ENCODE data around the gene CTNNA3.

The CTNNA3 gene

GRCh38 chr10:67036808-67037207 lies 659.2 kb downstream of the CTNNA3 start:
- Histone ChIP-seq H3K4me3 (ENCODE audit: extremely low read depth, insufficient read depth, low read length, poor library complexity, severe bottlenecking) (no peak overlapping the region), H3K4me1 (ENCODE audit: control insufficient read depth, insufficient read depth, low read length, poor library complexity, severe bottlenecking) (no peaks in the 10 kb centered on the region), H3K27ac (ENCODE audit: low read depth, low read length, severe bottlenecking) (no peak overlapping the region), H3K36me3 (ENCODE audit: control insufficient read depth, insufficient read depth, low read length) (no peaks in the 10 kb centered on the region), H3K9me3 (ENCODE audit: control insufficient read depth, low read length) (no peaks in the 10 kb centered on the region)
- WGBS, 2 experiments (ENCODE audit: insufficient coverage in 2 of 2), result 47 to 89% methylated on average over 1 to 2 of the region's 2 CpGs

- Histone ChIP-seq H3K4me1 (ENCODE audit: control insufficient read depth, insufficient read depth, low read length, poor library complexity, severe bottlenecking) (no peaks in the 10 kb centered on the region), H3K4me3 (ENCODE audit: extremely low read depth, insufficient read depth, low read length, poor library complexity, severe bottlenecking) (no peak overlapping the region), H3K9me3 (ENCODE audit: control insufficient read depth, low read length) (no peaks in the 10 kb centered on the region), H3K36me3 (ENCODE audit: control insufficient read depth, insufficient read depth, low read length) (no peaks in the 10 kb centered on the region), H3K27ac (ENCODE audit: low read depth, low read length, severe bottlenecking) (no peak overlapping the region)
- WGBS, 2 experiments (ENCODE audit: insufficient coverage in 2 of 2), result 97 to 98% methylated on average over 7 to 9 of the region's 9 CpGs
Measured at GRCh38 chr10:67033878-67034277, 662.1 kb downstream of the CTNNA3 start.

GRCh38 chr10:67022099-67022498 lies 673.9 kb downstream of the CTNNA3 start:
- Histone ChIP-seq H3K4me3 (ENCODE audit: extremely low read depth, insufficient read depth, low read length, poor library complexity, severe bottlenecking) (no peak overlapping the region), H3K9me3 (ENCODE audit: control insufficient read depth, low read length) (no peaks in the 10 kb centered on the region), H3K27ac (ENCODE audit: low read depth, low read length, severe bottlenecking) (no peak overlapping the region), H3K36me3 (ENCODE audit: control insufficient read depth, insufficient read depth, low read length) (no peaks in the 10 kb centered on the region), H3K4me1 (ENCODE audit: control insufficient read depth, insufficient read depth, low read length, poor library complexity, severe bottlenecking) (no peaks in the 10 kb centered on the region)

- no peak overlapping the region for H3K4me3 ChIP-seq (ENCODE audit: extremely low read depth, insufficient read depth, low read length, poor library complexity, severe bottlenecking)
- H3K4me1 ChIP-seq (ENCODE audit: control insufficient read depth, insufficient read depth, low read length, poor library complexity, severe bottlenecking), result no peaks in the 10 kb centered on the region
- no peak overlapping the region for H3K27ac ChIP-seq (ENCODE audit: low read depth, low read length, severe bottlenecking)
- H3K9me3 ChIP-seq (ENCODE audit: control insufficient read depth, low read length), result no peaks in the 10 kb centered on the region
- no CpG with 5 or more reads among the region's 2 CpGs for WGBS, 2 experiments (ENCODE audit: insufficient coverage in 2 of 2)
- H3K36me3 ChIP-seq (ENCODE audit: control insufficient read depth, insufficient read depth, low read length), result no peaks in the 10 kb centered on the region
Measured at GRCh38 chr10:67017218-67017617, 678.8 kb downstream of the CTNNA3 start.

GRCh38 chr10:67015225-67015624 lies 680.8 kb downstream of the CTNNA3 start:
- Histone ChIP-seq H3K9me3 (ENCODE audit: control insufficient read depth, low read length) (no peaks in the 10 kb centered on the region), H3K27ac (ENCODE audit: low read depth, low read length, severe bottlenecking) (no peak overlapping the region), H3K4me1 (ENCODE audit: control insufficient read depth, insufficient read depth, low read length, poor library complexity, severe bottlenecking) (no peaks in the 10 kb centered on the region), H3K36me3 (ENCODE audit: control insufficient read depth, insufficient read depth, low read length) (no peaks in the 10 kb centered on the region), H3K4me3 (ENCODE audit: extremely low read depth, insufficient read depth, low read length, poor library complexity, severe bottlenecking) (no peak overlapping the region)
- no CpG with 5 or more reads among the region's 1 CpG for WGBS, 2 experiments (ENCODE audit: insufficient coverage in 2 of 2)

- WGBS, 2 experiments (ENCODE audit: insufficient coverage in 2 of 2), result 82% methylated on average over 1 of the region's 3 CpGs; no CpG with 5 or more reads in 1 of the 2 experiments
- no peaks in the 10 kb centered on the region for H3K4me1 ChIP-seq (ENCODE audit: control insufficient read depth, insufficient read depth, low read length, poor library complexity, severe bottlenecking)
- no peaks in the 10 kb centered on the region for H3K36me3 ChIP-seq (ENCODE audit: control insufficient read depth, insufficient read depth, low read length)
- H3K27ac ChIP-seq (ENCODE audit: low read depth, low read length, severe bottlenecking), result no peak overlapping the region
- H3K4me3 ChIP-seq (ENCODE audit: extremely low read depth, insufficient read depth, low read length, poor library complexity, severe bottlenecking), result no peak overlapping the region
- no peaks in the 10 kb centered on the region for H3K9me3 ChIP-seq (ENCODE audit: control insufficient read depth, low read length)
Measured at GRCh38 chr10:67011981-67012380, 684.0 kb downstream of the CTNNA3 start.

GRCh38 chr10:67011480-67011879 lies 684.5 kb downstream of the CTNNA3 start:
- no peak overlapping the region for H3K27ac ChIP-seq (ENCODE audit: low read depth, low read length, severe bottlenecking)
- H3K4me1 ChIP-seq (ENCODE audit: control insufficient read depth, insufficient read depth, low read length, poor library complexity, severe bottlenecking), result no peaks in the 10 kb centered on the region
- no peaks in the 10 kb centered on the region for H3K9me3 ChIP-seq (ENCODE audit: control insufficient read depth, low read length)
- H3K36me3 ChIP-seq (ENCODE audit: control insufficient read depth, insufficient read depth, low read length), result no peaks in the 10 kb centered on the region
- H3K4me3 ChIP-seq (ENCODE audit: extremely low read depth, insufficient read depth, low read length, poor library complexity, severe bottlenecking), result no peak overlapping the region
- WGBS, 2 experiments (ENCODE audit: insufficient coverage in 2 of 2), result no CpG with 5 or more reads among the region's 1 CpG

- Histone ChIP-seq H3K9me3 (ENCODE audit: control insufficient read depth, low read length) (no peaks in the 10 kb centered on the region), H3K36me3 (ENCODE audit: control insufficient read depth, insufficient read depth, low read length) (no peaks in the 10 kb centered on the region), H3K27ac (ENCODE audit: low read depth, low read length, severe bottlenecking) (no peak overlapping the region), H3K4me3 (ENCODE audit: extremely low read depth, insufficient read depth, low read length, poor library complexity, severe bottlenecking) (no peak overlapping the region), H3K4me1 (ENCODE audit: control insufficient read depth, insufficient read depth, low read length, poor library complexity, severe bottlenecking) (no peaks in the 10 kb centered on the region)
- WGBS, 2 experiments (ENCODE audit: insufficient coverage in 2 of 2), result no CpG with 5 or more reads among the region's 1 CpG
Measured at GRCh38 chr10:67005981-67006380, 690.0 kb downstream of the CTNNA3 start.

GRCh38 chr10:67004690-67005089 lies 691.3 kb downstream of the CTNNA3 start:
- H3K4me3 ChIP-seq (ENCODE audit: extremely low read depth, insufficient read depth, low read length, poor library complexity, severe bottlenecking), result no peak overlapping the region
- H3K9me3 ChIP-seq (ENCODE audit: control insufficient read depth, low read length), result no peaks in the 10 kb centered on the region
- WGBS, 2 experiments (ENCODE audit: insufficient coverage in 2 of 2), result no CpG with 5 or more reads among the region's 2 CpGs
- H3K36me3 ChIP-seq (ENCODE audit: control insufficient read depth, insufficient read depth, low read length), result no peaks in the 10 kb centered on the region
- H3K27ac ChIP-seq (ENCODE audit: low read depth, low read length, severe bottlenecking), result no peak overlapping the region
- no peaks in the 10 kb centered on the region for H3K4me1 ChIP-seq (ENCODE audit: control insufficient read depth, insufficient read depth, low read length, poor library complexity, severe bottlenecking)

- no CpG with 5 or more reads among the region's 3 CpGs for WGBS, 2 experiments (ENCODE audit: insufficient coverage in 2 of 2)
- Histone ChIP-seq H3K4me1 (ENCODE audit: control insufficient read depth, insufficient read depth, low read length, poor library complexity, severe bottlenecking) (no peaks in the 10 kb centered on the region), H3K4me3 (ENCODE audit: extremely low read depth, insufficient read depth, low read length, poor library complexity, severe bottlenecking) (no peak overlapping the region), H3K27ac (ENCODE audit: low read depth, low read length, severe bottlenecking) (no peak overlapping the region), H3K36me3 (ENCODE audit: control insufficient read depth, insufficient read depth, low read length) (no peaks in the 10 kb centered on the region), H3K9me3 (ENCODE audit: control insufficient read depth, low read length) (no peaks in the 10 kb centered on the region)
Measured at GRCh38 chr10:66999762-67000545, 696.0 kb downstream of the CTNNA3 start.

GRCh38 chr10:66996996-66997395 lies 699.0 kb downstream of the CTNNA3 start:
- no peaks in the 10 kb centered on the region for H3K36me3 ChIP-seq (ENCODE audit: control insufficient read depth, insufficient read depth, low read length)
- H3K9me3 ChIP-seq (ENCODE audit: control insufficient read depth, low read length), result no peaks in the 10 kb centered on the region
- H3K4me3 ChIP-seq (ENCODE audit: extremely low read depth, insufficient read depth, low read length, poor library complexity, severe bottlenecking), result no peak overlapping the region
- H3K27ac ChIP-seq (ENCODE audit: low read depth, low read length, severe bottlenecking), result no peak overlapping the region
- WGBS, 2 experiments (ENCODE audit: insufficient coverage in 2 of 2), result no CpG with 5 or more reads among the region's 1 CpG
- H3K4me1 ChIP-seq (ENCODE audit: control insufficient read depth, insufficient read depth, low read length, poor library complexity, severe bottlenecking), result no peaks in the 10 kb centered on the region

All from mesodermal cell (in vitro differentiated cells).